ENCODE data around the gene TYW1B.
"Not testable (repeated sequence)": the region's sequence is repeated elsewhere in the genome, so short reads cannot be mapped to it uniquely, and the experiment has no call there.

Gene TYW1B

GRCh38 chr7:72816370-72817157, 11.4 kb downstream of the TYW1B start:
- not testable (repeated sequence) for DNase-seq

DNA sequence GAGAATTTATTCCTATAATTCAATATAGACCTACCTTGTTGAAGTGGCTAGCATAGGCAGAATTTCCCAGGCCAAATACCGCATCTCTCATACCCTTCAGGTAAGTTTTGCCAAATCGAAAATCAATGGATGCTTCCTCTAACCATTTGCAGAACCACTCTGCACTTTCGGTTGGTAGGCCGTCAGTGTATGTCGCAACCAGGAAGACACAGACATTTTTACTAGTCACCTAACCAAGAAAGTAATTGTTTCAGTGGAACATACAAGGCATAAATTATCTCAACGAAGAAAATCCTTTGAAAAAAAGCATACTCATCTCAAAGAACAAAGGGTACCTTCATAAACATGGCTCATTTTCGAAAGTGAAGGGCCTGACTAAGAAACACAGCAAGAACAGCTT, 17.6 kb downstream of the TYW1B start:
- not testable (repeated sequence) for DNase-seq

DNA sequence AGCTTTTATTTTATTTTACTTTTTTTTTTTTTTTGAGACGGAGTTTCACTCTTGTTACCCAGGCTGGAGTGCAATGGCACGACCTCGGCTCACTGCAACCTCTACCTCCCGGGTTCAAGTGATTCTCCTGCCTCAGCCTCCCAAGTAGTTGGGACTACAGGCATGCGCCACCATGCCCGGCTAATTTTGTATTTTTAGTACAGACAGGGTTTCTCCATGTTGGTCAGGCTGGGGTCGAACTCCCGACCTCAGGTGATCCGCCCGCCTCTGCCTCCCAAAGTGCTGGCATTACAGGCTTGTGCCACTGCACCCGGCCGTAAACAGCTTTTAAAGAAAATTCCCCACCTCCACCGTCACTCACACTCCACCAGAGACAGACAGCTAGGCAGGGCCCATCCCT, 19.5 kb downstream of the TYW1B start:
- not testable (repeated sequence) for DNase-seq

DNA sequence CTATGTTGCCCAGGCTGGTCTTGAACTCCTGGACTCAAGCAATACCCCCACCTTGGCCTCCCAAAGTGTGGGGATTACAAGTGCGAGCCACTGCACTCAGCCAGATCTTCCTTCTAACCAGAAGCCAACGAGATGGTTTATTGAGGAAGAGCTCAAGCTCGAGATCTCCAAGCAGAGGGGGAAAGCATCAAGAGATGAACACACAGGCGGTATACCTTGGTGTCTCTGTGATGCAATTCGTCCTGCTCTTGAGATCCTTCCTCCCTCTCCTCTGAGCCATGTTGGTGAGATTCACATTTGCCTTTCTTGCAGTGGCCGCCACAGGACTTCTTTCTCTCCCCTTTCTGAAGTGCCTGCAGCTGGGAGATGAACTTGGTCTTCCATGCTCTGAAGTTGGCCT, 21.1 kb downstream of the TYW1B start:
- DNase-seq, result not testable (repeated sequence)

DNA sequence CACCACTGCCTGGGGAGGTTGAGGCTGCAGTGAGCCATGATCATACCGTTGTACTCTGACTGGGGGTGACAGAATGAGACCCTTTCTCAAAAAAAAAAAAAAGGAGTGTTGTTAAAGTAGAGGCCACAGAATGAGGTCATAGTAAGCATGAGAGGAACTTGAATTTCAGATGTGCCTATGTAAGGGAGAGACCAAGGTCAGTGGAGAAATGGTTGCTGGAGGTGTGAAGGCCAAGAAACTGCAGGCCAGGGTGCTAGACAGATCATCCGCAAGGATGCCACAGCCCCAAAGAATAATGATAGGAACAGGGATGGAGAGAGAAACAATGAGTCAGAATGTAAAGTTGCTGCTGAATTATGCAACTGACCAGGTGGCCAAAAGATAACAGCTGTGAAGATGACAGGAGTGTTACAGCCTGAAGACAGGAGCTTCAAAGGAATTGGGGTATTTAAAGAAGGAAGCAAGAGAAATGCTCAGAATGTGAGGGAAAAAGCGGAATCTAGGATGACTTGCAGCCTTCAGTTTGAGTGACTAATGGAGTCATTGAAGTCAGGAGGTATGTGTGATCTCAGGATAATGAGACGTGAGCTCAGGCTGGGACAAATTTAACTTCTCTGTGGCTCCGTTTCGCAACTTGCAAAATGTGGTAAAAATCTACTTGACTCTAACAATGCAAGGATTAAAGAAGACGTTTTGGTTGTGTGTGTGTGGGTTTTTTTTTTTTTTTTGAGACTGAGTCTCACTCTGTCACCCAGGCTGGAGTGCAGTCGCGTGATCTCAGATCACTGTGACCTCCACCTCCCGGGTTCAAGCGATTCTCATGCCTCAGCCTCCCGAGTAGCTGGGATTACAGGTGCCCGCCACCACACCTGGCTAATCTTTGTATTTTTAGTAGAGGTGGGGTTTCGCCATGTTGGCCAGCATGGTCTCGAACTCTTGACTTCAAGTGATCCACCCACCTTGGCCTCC, 22.2 kb downstream of the TYW1B start:
- DNase-seq, result peak; percentile 27 to 63

GRCh38 chr7:72803778-72804177, 24.2 kb downstream of the TYW1B start:
- not testable (repeated sequence) for DNase-seq

DNA sequence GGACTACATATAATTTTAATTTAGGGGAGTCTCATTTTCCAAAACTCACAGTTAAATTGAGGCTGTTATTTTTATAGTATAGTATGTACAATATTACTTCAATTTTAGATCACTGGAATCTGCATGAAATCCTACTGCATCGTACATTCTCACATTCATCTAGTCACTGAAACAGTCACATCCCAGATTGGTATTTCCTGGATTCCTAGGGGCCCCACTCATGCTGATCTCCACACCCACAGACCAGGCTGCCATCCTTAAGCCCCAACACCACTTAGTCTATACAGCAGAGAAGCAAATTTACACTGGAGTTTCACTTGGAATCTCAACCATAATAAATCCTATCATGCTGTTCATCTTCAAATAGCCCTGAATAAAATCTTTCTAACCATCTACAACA, 26.4 kb downstream of the TYW1B start:
- DNase-seq, result not testable (repeated sequence)

GRCh38 chr7:72795401-72795800, 32.6 kb downstream of the TYW1B start:
- not testable (repeated sequence) for DNase-seq

DNA sequence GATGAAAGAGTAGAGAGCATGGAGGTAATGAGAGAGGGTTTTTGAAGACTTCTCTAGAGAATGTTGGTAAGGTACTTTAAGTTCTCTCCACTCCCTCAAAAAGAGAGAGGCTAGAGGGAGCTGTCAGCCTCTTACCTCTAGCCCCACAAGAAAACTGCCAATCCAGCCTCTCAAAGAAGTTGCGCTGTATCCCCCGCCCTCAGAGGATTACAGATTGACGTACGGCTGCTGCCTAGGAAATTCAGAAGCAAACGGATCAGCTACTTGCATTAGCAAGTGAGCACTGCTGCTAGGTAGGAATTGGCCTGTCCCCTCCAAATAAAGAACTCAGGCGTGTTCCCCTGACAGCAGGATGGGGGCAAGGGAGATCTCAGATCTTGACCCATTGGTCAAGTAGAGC, 34.2 kb downstream of the TYW1B start:
- DNase-seq, result no peak

DNA sequence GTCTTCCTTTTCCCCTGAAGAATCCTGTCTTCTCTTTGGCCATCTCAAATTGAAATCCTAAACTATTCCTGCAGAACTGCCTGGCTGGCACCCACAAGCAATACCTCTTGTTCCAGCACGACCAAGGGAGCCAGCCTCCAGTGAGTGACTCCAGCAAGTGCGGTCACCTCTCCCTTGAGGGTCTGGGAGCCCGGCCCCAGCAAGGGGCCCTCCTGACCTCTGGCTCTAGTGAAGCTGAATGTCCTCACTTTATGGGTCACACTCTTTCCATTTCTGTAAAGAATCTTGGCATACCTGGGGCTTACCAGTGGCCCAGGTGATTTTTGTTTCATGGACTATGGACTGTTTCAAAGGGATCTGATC, 37.3 kb downstream of the TYW1B start:
- not testable (repeated sequence) for DNase-seq

GRCh38 chr7:72790048-72790697, 37.8 kb downstream of the TYW1B start:
- DNase-seq, result not testable (repeated sequence)

DNA sequence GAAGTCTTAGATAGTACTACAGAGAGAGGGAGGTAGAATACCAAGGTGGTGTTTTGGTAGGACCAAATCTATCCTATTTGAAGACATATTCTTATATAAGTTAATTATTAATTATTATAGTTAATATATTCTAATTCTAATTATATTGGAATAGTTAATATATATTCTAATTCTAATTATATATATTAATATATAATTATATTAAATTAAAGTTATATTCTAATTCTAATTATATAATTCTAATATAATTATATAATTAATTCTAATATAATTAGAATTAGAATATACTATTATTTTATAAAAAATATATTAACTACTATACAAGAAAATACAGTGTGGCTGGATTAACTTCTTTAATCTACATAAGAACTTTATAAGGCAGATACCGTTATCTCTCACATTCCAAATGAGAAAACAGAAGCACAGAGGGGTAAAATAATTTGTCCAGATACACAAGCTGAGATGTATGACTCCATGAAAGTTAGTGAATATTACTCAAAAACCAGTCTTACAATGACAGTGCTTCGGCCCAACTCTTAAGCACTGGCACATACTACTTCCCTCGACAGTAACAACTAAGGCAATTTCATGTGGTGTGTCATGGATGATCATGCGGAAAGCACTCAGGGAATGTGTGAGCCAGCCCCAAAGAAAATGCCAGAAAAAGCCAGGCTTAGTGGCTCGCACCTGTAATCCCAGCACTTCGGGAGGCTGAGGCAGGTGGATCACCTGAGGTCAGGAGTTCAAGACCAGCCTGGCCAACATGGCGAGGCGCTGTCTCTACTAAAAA, 42.6 kb downstream of the TYW1B start:
- DNase-seq, result no peak

GRCh38 chr7:72783601-72784370, 44.2 kb downstream of the TYW1B start:
- DNase-seq, result not testable (repeated sequence)

DNA sequence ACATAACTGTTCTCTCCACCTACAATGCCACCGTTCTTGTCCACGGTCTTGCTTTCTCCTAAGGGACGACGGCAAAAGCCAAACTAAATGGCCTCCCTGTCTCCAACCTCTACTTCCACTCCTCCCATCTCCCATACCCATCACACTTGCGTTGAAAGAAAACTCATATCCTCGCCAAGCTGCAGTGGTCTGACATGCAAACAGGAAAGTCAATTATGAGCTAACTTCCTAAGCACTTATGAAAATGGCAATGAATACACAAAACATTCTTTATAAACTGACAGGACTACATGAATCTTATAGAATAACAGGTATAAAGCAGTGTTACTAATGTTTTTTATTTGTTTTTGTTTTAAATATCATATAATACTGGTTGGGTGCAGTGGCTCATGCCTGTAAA, 46.4 kb downstream of the TYW1B start:
- no peak for DNase-seq

DNA sequence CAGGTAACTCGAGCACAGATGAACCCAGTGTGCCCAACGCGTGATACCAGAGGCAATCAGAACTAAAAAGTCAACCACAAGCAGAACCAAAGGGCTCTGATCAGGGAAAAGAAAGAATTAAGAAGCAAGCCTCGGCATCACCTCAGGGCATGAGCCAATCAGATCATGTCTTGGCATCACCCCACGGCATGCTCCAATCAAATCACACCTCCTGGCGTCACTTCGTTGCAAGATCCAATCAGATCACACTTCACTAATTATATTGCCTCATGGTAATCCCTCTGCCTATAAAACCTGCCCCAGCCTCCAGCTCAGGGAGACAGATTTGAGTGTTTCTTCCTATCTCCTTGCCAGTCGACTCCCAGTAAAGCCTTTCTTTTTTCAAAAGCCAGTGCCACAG, 46.8 kb downstream of the TYW1B start:
- no peak for DNase-seq

DNA sequence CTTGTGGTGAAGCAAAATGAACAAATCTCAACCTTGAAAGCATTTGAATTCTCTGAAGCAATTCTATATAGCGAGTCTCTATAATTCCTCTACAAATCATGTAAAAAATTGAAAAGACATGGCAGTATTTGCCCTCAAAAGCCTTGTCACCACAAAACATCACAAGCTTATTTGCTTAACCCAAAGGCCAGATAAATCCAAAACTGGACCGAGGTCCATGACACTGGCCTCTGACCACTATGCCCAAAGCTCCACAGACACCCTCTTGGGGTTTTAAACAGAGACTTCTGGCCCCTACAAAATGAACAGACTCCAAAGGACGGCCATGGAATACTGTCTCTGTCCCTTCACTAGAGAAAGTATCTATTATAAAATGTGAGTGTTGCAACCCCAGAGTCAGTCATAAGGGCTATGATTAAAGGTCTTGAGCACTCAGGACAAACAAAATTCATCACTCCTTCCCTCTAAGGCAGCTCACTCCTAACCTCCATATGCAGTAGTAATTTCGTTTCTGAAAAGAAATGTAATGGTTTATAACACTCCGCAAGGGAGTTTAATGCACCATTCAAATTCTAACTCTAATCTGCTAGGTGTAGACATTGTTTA, 47.6 kb downstream of the TYW1B start:
- not testable (repeated sequence) for DNase-seq

GRCh38 chr7:72777167-72777566, 50.8 kb downstream of the TYW1B start:
- not testable (repeated sequence) for DNase-seq

- not testable (repeated sequence) for DNase-seq
Measured at GRCh38 chr7:72772627-72773026, 55.4 kb downstream of the TYW1B start.

DNA sequence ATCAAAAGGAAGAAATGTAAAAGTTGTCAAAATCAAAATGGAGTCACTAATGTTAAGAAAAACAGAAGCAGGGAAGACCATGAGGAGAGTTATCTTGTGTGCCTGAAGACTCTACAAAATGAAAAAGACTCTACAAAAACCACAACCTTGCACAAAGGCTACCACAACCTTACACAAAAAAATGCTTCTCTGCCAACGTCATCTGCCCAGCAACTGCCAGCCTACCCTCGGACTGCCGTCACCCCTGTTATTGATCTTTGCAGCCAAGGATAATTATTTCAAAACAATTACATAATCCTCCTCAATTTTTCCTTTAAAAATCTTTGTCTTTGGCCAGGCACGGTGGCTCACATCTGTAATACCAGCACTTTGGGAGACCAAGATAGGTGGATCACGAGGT, 61.0 kb downstream of the TYW1B start:
- DNase-seq, result not testable (repeated sequence)

- no peak for DNase-seq
Measured at GRCh38 chr7:72760602-72761001, 67.4 kb downstream of the TYW1B start.

GRCh38 chr7:72754312-72754711, 73.7 kb downstream of the TYW1B start:
- no peak for DNase-seq
